Measurements from ENCODE around the gene CDC14A.
"Not testable (repeated sequence)": the region's sequence is repeated elsewhere in the genome, so short reads cannot be mapped to it uniquely, and the experiment has no call there.

Gene CDC14A

GRCh38 chr1:100364697-100365096 lies 12.4 kb downstream of the CDC14A start:
- DNase-seq = no peak

- DNase-seq = no peak
Measured at GRCh38 chr1:100366209-100366525, 13.9 kb downstream of the CDC14A start.

- not testable (repeated sequence) for DNase-seq
Measured at GRCh38 chr1:100369339-100369738, 17.0 kb downstream of the CDC14A start.

GRCh38 chr1:100373953-100374352 lies 21.6 kb downstream of the CDC14A start:
- DNase-seq = not testable (repeated sequence)

- not testable (repeated sequence) for DNase-seq
Measured at GRCh38 chr1:100376890-100377289, 24.6 kb downstream of the CDC14A start.

- DNase-seq = no peak
Measured at GRCh38 chr1:100377590-100378361, 25.5 kb downstream of the CDC14A start.

GRCh38 chr1:100378956-100379355 lies 26.6 kb downstream of the CDC14A start:
- DNase-seq = no peak

- no peak for DNase-seq
Measured at GRCh38 chr1:100380635-100381034, 28.3 kb downstream of the CDC14A start.

- no peak for DNase-seq
Measured at GRCh38 chr1:100382657-100383056, 30.4 kb downstream of the CDC14A start.

GRCh38 chr1:100383743-100384405 lies 31.6 kb downstream of the CDC14A start:
- no peak for DNase-seq

- DNase-seq = no peak
Measured at GRCh38 chr1:100387209-100387608, 34.9 kb downstream of the CDC14A start.

- no peak for DNase-seq
Measured at GRCh38 chr1:100387657-100388350, 35.5 kb downstream of the CDC14A start.

- no peak for DNase-seq
Measured at GRCh38 chr1:100390531-100390930, 38.2 kb downstream of the CDC14A start.

- DNase-seq = no peak
Measured at GRCh38 chr1:100391675-100392074, 39.4 kb downstream of the CDC14A start.

- no peak for DNase-seq
Measured at GRCh38 chr1:100392756-100393155, 40.5 kb downstream of the CDC14A start.

- DNase-seq = no peak
Measured at GRCh38 chr1:100394285-100394684, 42.0 kb downstream of the CDC14A start.

- no peak for DNase-seq
Measured at GRCh38 chr1:100395913-100396312, 43.6 kb downstream of the CDC14A start.

- DNase-seq = no peak
Measured at GRCh38 chr1:100396651-100397050, 44.3 kb downstream of the CDC14A start.

- no peak for DNase-seq
Measured at GRCh38 chr1:100397681-100398080, 45.4 kb downstream of the CDC14A start.

- DNase-seq = no peak
Measured at GRCh38 chr1:100398648-100399047, 46.3 kb downstream of the CDC14A start.

GRCh38 chr1:100400404-100400803 lies 48.1 kb downstream of the CDC14A start:
- no peak for DNase-seq

GRCh38 chr1:100404821-100405220 lies 52.5 kb downstream of the CDC14A start:
- no peak for DNase-seq

GRCh38 chr1:100405902-100406301 lies 53.6 kb downstream of the CDC14A start:
- DNase-seq = not testable (repeated sequence)

- DNase-seq = not testable (repeated sequence)
Measured at GRCh38 chr1:100407390-100407789, 55.1 kb downstream of the CDC14A start.

All from NCI-H510A (cell line).